Heart right ventricle (tissue), 16 donors: Measurements from ENCODE around the gene KREMEN1. TPM values are rescaled to one million over a fixed set of nuclear protein-coding genes. Genes with fewer than 3 reads are reported as not detected.

Experiments
- ATAC-seq, 8 donors: fragments of 200-7000 bp; cut with Tn5 transposase; one replicate each; pipeline ENCODE4 v1.9.1; 2020; ENCODE audit warnings: mild to moderate bottlenecking in 8 of 8, moderate library complexity in 8 of 8, moderate number of reproducible peaks in 1 of 8
- DNase-seq, 2 donors: peaks; one replicate each; pipeline ENCODE4 v3.0.0-alpha.2; 2020
- H3K27ac ChIP-seq, 10 donors: fragments of 200-600 bp; sonication (generic) in 2 of 10; one replicate each; pipeline versions ENCODE4 v1.5.0 to v1.8.0; 2020 to 2022; ENCODE audit warnings: mild to moderate bottlenecking in 3 of 10
- H3K27me3 ChIP-seq, 7 donors: fragments of 200-600 bp; one replicate each; pipeline ENCODE4 v1.8.0; 2021 to 2022; ENCODE audit warnings: mild to moderate bottlenecking in 2 of 7
- H3K36me3 ChIP-seq, 9 donors: fragments of 200-600 bp; sonication (generic) in 1 of 9; one replicate each; pipeline versions ENCODE4 v1.5.0 to v1.8.0; 2020 to 2022; ENCODE audit warnings: mild to moderate bottlenecking in 2 of 9
- H3K4me1 ChIP-seq, 9 donors: fragments of 200-600 bp; sonication (generic) in 1 of 9; one replicate each; pipeline versions ENCODE4 v1.5.0 to v1.8.0; 2020 to 2022; ENCODE audit warnings: mild to moderate bottlenecking in 4 of 9
- H3K4me3 ChIP-seq, 10 donors: fragments of 200-600 bp; sonication (generic) in 2 of 10; one replicate each; pipeline versions ENCODE4 v1.5.0 to v1.8.0; 2020 to 2022; ENCODE audit warnings: mild to moderate bottlenecking in 7 of 10, moderate library complexity in 2 of 10
- H3K9me3 ChIP-seq, 11 donors: fragments of 200-600 bp in 10 of 11; sonication (generic) in 2 of 11; one replicate each; pipeline versions ENCODE4 v1.5.0 to v1.8.0; 2013 to 2022; ENCODE audit warnings: mild to moderate bottlenecking in 2 of 11, control low read depth in 1 of 11, moderate library complexity in 1 of 11
- WGBS, 2 donors: extraction: QIAGEN DNeasy Blood & Tissue Kit; methylation state at CpG; one replicate each; pipeline ENCODE4 v1.1.7; 2013; ENCODE audit warnings: inconsistent platforms in 1 of 2; 5-methylcytosine and 5-hydroxymethylcytosine counted together
- intact Hi-C, 10 donors: fragments of 100-400 bp; cut with DNase I; formaldehyde crosslinking; loops; one replicate each; pipeline versions ENCODE4 v1.11.1 to v1.14.2; 2022
- polyA plus RNA-seq, 2 donors: library from polyadenylated mRNA; stranded (reverse); fragments of 200-250 nt; gene quantifications; one replicate each; pipeline ENCODE4 v1.2.3, GENCODE V29; 2013
- total RNA-seq, 10 donors: library from RNA; stranded (reverse); fragmentation: NEBNext Ultra II Directional in 3 of 10; extraction: Animal tissue kit (Norgen Biotek cat#: 25700) in 3 of 10; gene quantifications; one replicate each; pipeline versions ENCODE4 v1.2.1 to v1.2.4, GENCODE V29; 2021 to 2023
- TF ChIP-seq, protein P1 (sequence below), 9 donors: fragments of 200-600 bp; sonication (generic) in 2 of 9; IDR thresholded peaks; one replicate each; pipeline versions ENCODE4 v1.5.0 to v1.8.0; 2021 to 2022; ENCODE audit warnings: antibody characterized with exemption in 9 of 9, mild to moderate bottlenecking in 5 of 9, moderate library complexity in 1 of 9
- donor health status: Arrhythmogenic right ventricular cardiomyopathy.
- donor health status: ischemic (EF 13 %, LVEDD 7.1; RV severe dilation, severe dysfunction).
- donor health status: healthy with polysubstance abuse.
- donor health status: DM: no; HTN: yes; CAD: no.
- donor health status: DM: no; HTN: no; CAD: no.
- donor health status: ischemic (EF 25% LVEDD 6.9; RV normal size, moderate dysfunction).
- donor health status: ischemic (EF 25% LVEDD 5.7; RV mildly dilated, moderate dysfunction).
- donor health status: healthy.
- donor health status: DM: yes; HTN: yes; CAD: no.
- donor health status: Ischemic cardiomyopathy.
- donor health status: ischemic (EF 35%, LVEDD 5.7; RV mildly dilated, moderate dysfunction).
- donor health status: nonischemic (EF 11% LVEDD 7.7; RV severe dilation, severe dysfunction).
- donor health status: DM: yes; HTN: yes; CAD: no.
- donor health status: PGD.
- donor health status: ischemic (EF 29% LVEDD 5.4; RV normal size, mild dysfunction).
- donor health status: nonischemic (EF 23%, LVEDD 6.1; RV moderate dilation, normal function).

KREMEN1 gene
- total and polyA plus RNA-seq, 12 donors: 7.4 to 46.3 (median 36.5) TPM

- Histone ChIP-seq H3K27ac (no peak overlapping the region), H3K36me3 (no peaks in the 10 kb centered on the region), H3K4me3 (no peak overlapping the region), H3K9me3 (no peaks in the 10 kb centered on the region), H3K4me1 (peaks cover 0 to 7% (median 0%) of the 10 kb centered on the region in 9 donors), H3K27me3 (peaks cover 0 to 8% (median 0%) of the 10 kb centered on the region in 7 donors)
- TF ChIP-seq, protein P1, sequence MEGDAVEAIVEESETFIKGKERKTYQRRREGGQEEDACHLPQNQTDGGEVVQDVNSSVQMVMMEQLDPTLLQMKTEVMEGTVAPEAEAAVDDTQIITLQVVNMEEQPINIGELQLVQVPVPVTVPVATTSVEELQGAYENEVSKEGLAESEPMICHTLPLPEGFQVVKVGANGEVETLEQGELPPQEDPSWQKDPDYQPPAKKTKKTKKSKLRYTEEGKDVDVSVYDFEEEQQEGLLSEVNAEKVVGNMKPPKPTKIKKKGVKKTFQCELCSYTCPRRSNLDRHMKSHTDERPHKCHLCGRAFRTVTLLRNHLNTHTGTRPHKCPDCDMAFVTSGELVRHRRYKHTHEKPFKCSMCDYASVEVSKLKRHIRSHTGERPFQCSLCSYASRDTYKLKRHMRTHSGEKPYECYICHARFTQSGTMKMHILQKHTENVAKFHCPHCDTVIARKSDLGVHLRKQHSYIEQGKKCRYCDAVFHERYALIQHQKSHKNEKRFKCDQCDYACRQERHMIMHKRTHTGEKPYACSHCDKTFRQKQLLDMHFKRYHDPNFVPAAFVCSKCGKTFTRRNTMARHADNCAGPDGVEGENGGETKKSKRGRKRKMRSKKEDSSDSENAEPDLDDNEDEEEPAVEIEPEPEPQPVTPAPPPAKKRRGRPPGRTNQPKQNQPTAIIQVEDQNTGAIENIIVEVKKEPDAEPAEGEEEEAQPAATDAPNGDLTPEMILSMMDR (IDR thresholded peaks at IDR 0.05): no peak
- 80 to 83% methylated on average over 11 of the region's 11 CpGs for whole genome bisulfite sequencing, 2 donors
- intact Hi-C loops: loop anchor here in 1 of 10 donors (10.0 kb wide), 1 partner anchor 62 kb away; no protein-coding TSS in a partner anchor
- no peak for DNase-seq
- peak in 1 of 8 donors; percentile 48 for ATAC-seq
Measured at GRCh38 chr22:29212743-29213142, 139.9 kb downstream of the KREMEN1 start.

DNA sequence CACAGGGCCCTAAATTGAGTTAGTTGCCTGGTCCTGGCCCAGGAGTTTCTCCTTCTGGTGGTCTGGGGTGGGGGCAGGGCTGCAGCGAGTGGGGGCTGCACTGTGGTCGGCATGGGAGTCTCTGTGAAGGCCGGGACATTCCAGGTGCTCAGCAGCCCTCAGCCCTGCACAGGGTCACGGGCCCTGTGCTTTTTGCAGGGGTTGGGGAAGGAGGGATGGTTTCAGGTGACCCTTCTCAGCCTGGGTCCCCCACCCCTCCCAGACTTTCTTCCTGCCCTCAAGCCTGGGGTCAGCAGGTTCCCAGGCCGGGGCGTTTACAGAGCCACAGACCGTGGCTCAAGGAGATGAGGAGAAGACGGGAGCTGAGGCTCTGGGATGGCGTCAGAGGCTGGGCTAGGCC, 140.7 kb downstream of the KREMEN1 start:
- H3K36me3 ChIP-seq: no peaks in the 10 kb centered on the region
- DNase-seq (no peak), ATAC-seq (no peak)
- peaks cover 0 to 7% (median 0%) of the 10 kb centered on the region in 9 donors for H3K4me1 ChIP-seq
- H3K4me3 ChIP-seq: no peak overlapping the region
- no peak overlapping the region for H3K27ac ChIP-seq
- 86% methylated on average over 9 of the region's 9 CpGs for WGBS, 2 donors
- H3K27me3 ChIP-seq: peaks cover 0 to 2% (median 0%) of the 10 kb centered on the region in 7 donors
- intact Hi-C loops: loop anchor here in 1 of 10 donors (10.0 kb wide), 1 partner anchor 61 kb away; no protein-coding TSS in a partner anchor
- H3K9me3 ChIP-seq: no peaks in the 10 kb centered on the region
- TF ChIP-seq, protein P1 (IDR thresholded peaks at IDR 0.05): no peak

- H3K4me3 ChIP-seq: no peak overlapping the region
- intact Hi-C loops: loop anchor here in 1 of 10 donors (10.0 kb wide), 1 partner anchor 61 kb away; no protein-coding TSS in a partner anchor
- no peak overlapping the region for H3K27ac ChIP-seq
- H3K9me3 ChIP-seq: no peaks in the 10 kb centered on the region
- 95 to 98% methylated on average over 6 of the region's 6 CpGs for WGBS, 2 donors
- H3K4me1 ChIP-seq: peaks cover 0 to 7% (median 0%) of the 10 kb centered on the region in 9 donors
- H3K27me3 ChIP-seq: no peaks in the 10 kb centered on the region
- no peak for ATAC-seq
- H3K36me3 ChIP-seq: no peaks in the 10 kb centered on the region
- no peak for DNase-seq
- TF ChIP-seq, protein P1 (IDR thresholded peaks at IDR 0.05): no peak
Measured at GRCh38 chr22:29214232-29214631, 141.4 kb downstream of the KREMEN1 start.

DNA sequence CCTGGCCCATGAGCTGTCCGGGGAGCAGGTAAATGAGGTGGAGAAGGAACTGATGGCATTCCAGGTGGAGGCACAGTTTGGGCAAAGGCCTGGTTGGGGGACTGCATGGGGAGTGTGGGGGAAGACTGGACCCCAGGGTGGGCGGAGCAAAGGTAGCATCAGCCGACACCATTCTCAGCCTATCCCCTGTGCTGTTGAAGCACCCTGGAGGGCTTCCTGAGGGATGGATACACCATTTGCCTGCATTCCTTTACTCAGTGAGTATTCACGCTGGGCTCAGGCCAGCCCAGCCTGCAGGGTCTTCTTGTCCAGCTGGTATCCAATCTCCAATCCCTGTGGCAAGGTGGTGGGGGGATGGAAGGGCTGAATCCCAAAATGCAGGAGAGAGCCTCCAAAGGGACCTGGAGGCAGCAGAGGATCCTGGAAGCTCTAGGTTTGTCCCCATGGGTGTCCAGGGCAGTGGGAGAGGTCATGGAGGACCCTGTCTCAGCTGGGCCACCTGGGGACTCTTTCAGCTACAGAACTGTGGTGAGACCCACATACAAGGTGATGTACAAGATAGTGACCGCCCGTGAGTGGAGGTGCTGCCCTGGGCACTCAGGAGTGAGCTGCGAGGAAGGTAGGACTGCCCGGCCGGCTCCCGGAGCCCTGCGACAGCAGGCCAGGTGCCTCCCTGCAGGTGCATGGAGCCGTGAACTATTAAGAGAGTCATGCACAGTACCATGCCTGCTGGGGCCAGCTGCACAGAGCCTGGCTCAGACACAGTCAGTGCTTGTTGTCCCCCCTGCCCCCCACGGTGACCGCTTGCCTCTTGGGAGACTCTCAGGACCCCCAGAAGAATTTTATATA, 142.4 kb downstream of the KREMEN1 start:
- intact Hi-C loops: loop anchor here in 1 of 10 donors (10.0 kb wide), 1 partner anchor 60 kb away; no protein-coding TSS in a partner anchor
- TF ChIP-seq, protein P1 (IDR thresholded peaks at IDR 0.05): no peak

More for the DNA sequence above, 142.4 kb downstream of the KREMEN1 start:
- Histone ChIP-seq H3K4me1 (peaks cover 0 to 7% (median 0%) of the 10 kb centered on the region in 9 donors), H3K27me3 (no peaks in the 10 kb centered on the region), H3K36me3 (no peaks in the 10 kb centered on the region), H3K9me3 (no peaks in the 10 kb centered on the region), H3K4me3 (no peak overlapping the region), H3K27ac (no peak overlapping the region)
- ATAC-seq: no peak
- WGBS, 2 donors: 91 to 93% methylated on average over 14 of the region's 14 CpGs
- no peak for DNase-seq
